Neural crest cell (in vitro differentiated cells): ENCODE results near the gene FAM13A. TPM values are rescaled to one million over a fixed set of nuclear protein-coding genes. Genes with fewer than 3 reads are reported as not detected.
"Not testable (repeated sequence)": the region's sequence is repeated elsewhere in the genome, so short reads cannot be mapped to it uniquely, and the experiment has no call there.

ENCODE experiments used
- DNase-seq: peaks from one replicate; pipeline ENCODE4 v3.0.0; 2021; ENCODE audit warnings: low read depth, mixed read lengths, low spot score
- H3K27ac Mint-ChIP-seq: one replicate; pipeline ENCODE4 v1.8.0; 2021; ENCODE audit warnings: mild to moderate bottlenecking, mixed read lengths; ENCODE audit not compliant: unreplicated experiment
- H3K27me3 Mint-ChIP-seq: 2 replicates; pipeline ENCODE4 v1.8.0; 2021; ENCODE audit warnings: low read depth, mild to moderate bottlenecking, mixed read lengths
- H3K36me3 Mint-ChIP-seq: 2 replicates; pipeline ENCODE4 v1.8.0; 2021; ENCODE audit warnings: low read depth, mild to moderate bottlenecking, mixed read lengths
- H3K4me1 Mint-ChIP-seq: 2 replicates; pipeline ENCODE4 v1.8.0; 2021; ENCODE audit warnings: mixed read lengths
- H3K4me3 Mint-ChIP-seq: one replicate; pipeline ENCODE4 v1.8.0; 2021; ENCODE audit warnings: mild to moderate bottlenecking, mixed read lengths
- H3K9me3 Mint-ChIP-seq: 2 replicates; pipeline ENCODE4 v1.8.0; 2021; ENCODE audit warnings: mixed read lengths
- total RNA-seq: library from RNA; stranded (reverse); gene quantifications from 2 replicates; pipeline ENCODE4 v1.2.1, GENCODE V29; 2021
- TF ChIP-seq, protein P1 (sequence below): fragments of 200-600 bp; sonication (generic); conservative IDR thresholded peaks from 2 replicates; pipeline ENCODE4 v1.5.0; 2021; ENCODE audit warnings: antibody characterized with exemption, mild to moderate bottlenecking

Gene FAM13A
- total RNA-seq, 1 donor from 2014 or later = 18.1 TPM

DNA sequence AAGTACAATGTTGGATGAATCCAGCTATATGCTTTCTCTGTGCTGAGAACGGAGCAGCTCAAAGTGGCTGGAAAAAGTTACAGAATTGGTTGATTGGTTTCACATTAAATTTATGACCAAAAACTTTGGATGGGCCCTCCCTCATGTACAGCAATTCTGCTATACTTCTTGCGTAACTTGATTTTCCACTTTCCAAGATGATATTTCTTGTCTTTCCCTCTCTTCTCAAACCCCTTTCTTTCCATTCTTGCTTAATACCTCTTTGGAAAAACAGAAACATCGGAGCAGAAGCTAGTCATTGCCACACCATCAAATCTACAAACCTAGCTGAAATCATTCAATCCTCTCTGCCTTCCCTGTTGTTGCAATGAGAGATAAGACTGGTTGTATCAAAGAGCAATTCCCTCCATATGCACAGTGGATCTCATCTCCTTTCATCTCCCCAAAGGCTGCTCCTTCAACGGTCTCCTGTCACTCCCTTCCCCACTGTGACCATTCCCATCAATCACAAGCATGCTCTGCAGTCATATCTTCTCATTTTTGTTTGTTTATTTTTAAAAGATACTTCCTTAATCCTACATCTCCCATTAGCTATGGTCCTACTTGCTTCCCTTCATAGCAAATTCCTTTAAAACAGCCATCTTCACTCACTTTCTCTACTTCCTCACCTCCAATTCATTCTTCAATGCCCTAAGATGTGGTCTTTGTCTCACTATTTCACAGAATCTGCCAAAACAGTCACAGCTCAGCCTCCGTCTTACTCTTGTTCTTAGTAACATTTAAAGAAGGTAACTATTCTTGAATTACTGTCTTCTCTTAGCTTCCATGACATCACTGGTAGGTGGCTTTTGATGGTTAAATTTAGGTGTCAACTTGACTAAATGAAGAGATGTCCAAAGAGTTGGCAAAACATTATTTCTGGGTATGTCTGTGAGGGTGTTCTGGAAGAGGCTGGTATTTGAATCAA, 145.5 kb downstream of the FAM13A start:
- DNase-seq = no peak
- H3K27me3 Mint-ChIP-seq = no peaks in the 10 kb centered on the region
- H3K4me3 Mint-ChIP-seq = no peak overlapping the region
- TF ChIP-seq, protein P1, sequence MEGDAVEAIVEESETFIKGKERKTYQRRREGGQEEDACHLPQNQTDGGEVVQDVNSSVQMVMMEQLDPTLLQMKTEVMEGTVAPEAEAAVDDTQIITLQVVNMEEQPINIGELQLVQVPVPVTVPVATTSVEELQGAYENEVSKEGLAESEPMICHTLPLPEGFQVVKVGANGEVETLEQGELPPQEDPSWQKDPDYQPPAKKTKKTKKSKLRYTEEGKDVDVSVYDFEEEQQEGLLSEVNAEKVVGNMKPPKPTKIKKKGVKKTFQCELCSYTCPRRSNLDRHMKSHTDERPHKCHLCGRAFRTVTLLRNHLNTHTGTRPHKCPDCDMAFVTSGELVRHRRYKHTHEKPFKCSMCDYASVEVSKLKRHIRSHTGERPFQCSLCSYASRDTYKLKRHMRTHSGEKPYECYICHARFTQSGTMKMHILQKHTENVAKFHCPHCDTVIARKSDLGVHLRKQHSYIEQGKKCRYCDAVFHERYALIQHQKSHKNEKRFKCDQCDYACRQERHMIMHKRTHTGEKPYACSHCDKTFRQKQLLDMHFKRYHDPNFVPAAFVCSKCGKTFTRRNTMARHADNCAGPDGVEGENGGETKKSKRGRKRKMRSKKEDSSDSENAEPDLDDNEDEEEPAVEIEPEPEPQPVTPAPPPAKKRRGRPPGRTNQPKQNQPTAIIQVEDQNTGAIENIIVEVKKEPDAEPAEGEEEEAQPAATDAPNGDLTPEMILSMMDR = no peak
- H3K36me3 Mint-ChIP-seq = no peaks in the 10 kb centered on the region
- no peak overlapping the region for H3K27ac Mint-ChIP-seq
- H3K4me1 Mint-ChIP-seq = no peaks in the 10 kb centered on the region
- H3K9me3 Mint-ChIP-seq = no peaks in the 10 kb centered on the region

DNA sequence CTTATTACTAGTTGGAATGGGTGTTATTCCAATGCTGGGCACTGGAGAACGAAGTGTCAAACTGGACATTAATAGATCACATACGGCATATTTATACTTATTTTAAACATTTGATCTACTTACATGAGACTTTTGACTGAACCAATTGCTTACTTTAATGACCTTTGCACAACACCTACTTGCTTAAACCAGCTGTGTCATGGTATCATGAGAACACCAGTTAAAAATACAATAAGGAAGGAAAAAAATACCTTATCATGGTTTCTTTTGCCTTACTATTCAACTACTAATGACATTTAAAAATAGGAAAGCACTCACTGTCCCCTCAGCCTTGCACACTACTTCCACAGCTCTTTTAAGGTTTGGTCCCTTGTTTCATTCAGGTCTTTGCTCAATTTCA, 146.9 kb downstream of the FAM13A start:
- H3K4me3 Mint-ChIP-seq = no peak overlapping the region
- peaks cover 5% of the 10 kb centered on the region for H3K36me3 Mint-ChIP-seq
- H3K4me1 Mint-ChIP-seq = no peaks in the 10 kb centered on the region
- H3K27me3 Mint-ChIP-seq = no peaks in the 10 kb centered on the region
- H3K27ac Mint-ChIP-seq = no peak overlapping the region
- no peak for DNase-seq
- TF ChIP-seq, protein P1 = no peak
- H3K9me3 Mint-ChIP-seq = no peaks in the 10 kb centered on the region

DNA sequence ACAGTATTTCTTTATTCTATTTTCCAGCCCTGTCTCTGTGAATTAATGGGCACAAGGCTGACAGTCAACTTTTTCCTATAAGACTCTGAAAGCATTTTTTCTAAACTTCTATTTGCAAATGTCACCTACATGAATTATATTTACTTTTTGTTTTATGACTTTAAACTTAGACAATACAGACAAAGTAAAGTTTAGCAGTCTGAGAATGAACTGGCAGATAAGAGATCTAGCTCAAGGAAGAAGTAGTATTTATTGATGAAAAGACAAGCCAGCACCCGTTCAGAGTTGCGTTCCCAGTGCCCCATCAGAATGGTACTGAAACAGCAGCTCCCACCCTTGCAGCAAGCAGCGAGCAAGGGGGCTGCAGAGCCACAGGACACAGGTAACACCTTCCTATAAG, 148.5 kb downstream of the FAM13A start:
- H3K9me3 Mint-ChIP-seq = peaks cover 2% of the 10 kb centered on the region
- no peak for DNase-seq
- H3K27me3 Mint-ChIP-seq = no peaks in the 10 kb centered on the region
- TF ChIP-seq, protein P1 = no peak
- no peak overlapping the region for H3K4me3 Mint-ChIP-seq
- H3K36me3 Mint-ChIP-seq = peaks cover 16% of the 10 kb centered on the region
- no peaks in the 10 kb centered on the region for H3K4me1 Mint-ChIP-seq
- H3K27ac Mint-ChIP-seq = no peak overlapping the region

DNA sequence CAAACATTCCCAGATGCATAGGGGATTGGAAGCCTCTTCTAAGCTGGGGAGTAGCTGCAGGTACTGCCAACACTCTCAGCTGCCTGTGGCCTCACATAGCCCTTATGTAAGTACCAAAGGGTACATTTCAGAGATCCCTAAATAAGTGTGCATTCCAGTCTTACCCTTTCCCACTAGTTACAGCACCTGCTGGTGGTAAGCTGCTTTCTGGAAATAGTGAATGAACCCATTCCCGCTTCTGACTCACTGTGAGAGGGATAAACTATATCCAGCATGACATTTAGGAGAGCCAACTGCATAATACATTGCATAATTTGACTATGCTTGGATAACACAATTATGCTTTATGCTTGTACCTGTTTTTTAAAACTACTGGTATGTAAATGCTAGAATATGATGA, 149.0 kb downstream of the FAM13A start:
- H3K27me3 Mint-ChIP-seq = no peaks in the 10 kb centered on the region
- peaks cover 21% of the 10 kb centered on the region for H3K36me3 Mint-ChIP-seq
- TF ChIP-seq, protein P1 = no peak
- peaks cover 2% of the 10 kb centered on the region for H3K9me3 Mint-ChIP-seq
- no peak overlapping the region for H3K27ac Mint-ChIP-seq
- H3K4me1 Mint-ChIP-seq = no peaks in the 10 kb centered on the region
- DNase-seq = no peak
- no peak overlapping the region for H3K4me3 Mint-ChIP-seq

DNA sequence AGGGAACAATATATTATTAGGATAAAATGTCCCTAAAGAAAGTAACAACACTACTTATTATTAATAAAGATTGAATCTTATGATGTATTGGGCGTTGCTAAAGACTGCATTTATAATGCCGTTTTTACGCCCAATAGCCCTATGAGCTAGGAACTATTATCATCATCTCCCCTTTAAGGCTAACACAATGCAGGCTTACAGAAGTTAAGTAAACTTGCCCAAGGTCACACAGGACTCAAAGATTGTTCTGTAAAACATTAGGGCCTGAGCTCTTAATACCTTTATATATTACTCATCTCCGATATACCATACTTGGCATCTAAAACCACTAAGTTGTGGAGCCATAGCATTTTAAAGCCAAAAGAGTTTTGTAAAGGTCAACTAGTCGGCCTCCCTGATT, 149.5 kb downstream of the FAM13A start:
- TF ChIP-seq, protein P1 = no peak
- Mint-ChIP-seq H3K27ac (no peak overlapping the region), H3K27me3 (no peaks in the 10 kb centered on the region), H3K4me1 (no peaks in the 10 kb centered on the region), H3K9me3 (peaks cover 3% of the 10 kb centered on the region), H3K4me3 (no peak overlapping the region), H3K36me3 (peaks cover 26% of the 10 kb centered on the region)
- no peak for DNase-seq

DNA sequence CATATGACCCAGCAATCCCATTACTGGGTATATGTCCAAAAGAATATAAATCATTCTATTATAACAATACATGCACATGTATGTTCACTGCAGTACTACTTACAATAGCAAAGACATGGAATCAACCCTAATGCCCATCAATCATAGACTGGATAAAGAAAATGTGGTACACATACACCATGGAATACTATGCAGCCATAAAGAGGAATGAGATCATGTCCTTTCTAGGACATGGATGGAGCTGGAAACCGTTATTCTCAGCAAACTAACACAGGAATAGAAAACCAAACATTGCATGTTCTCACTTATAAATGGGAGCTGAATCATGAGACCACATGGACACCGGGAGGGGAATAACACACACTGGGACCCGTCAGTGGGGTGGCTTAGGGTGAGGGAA, 152.7 kb downstream of the FAM13A start:
- not testable (repeated sequence) for H3K27me3 Mint-ChIP-seq, H3K27ac Mint-ChIP-seq, H3K4me1 Mint-ChIP-seq, DNase-seq, H3K4me3 Mint-ChIP-seq
- Mint-ChIP-seq H3K36me3 (peaks cover 54% of the 10 kb centered on the region), H3K9me3 (peaks cover 17% of the 10 kb centered on the region)
